ENCODE data around the gene CNOT8.

Gene CNOT8

DNA sequence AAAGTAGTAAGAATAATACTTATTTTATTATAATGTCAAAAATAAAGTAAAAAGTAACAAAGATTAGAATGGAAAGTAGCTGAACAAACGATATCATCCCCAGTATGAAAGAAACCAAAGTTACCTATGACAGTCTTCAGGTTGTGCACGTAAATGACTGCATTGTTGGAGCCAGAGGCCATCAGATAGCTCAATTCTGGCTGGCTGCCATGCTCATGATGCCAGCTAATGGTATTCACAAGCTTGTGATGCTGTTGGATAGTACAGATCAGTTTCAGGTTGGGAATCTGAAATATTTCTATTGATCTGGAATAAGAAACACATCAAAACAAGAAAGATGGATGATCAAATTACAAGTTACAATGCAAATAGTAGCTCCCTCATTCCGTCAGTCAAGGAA, 58.4 kb downstream of the CNOT8 start:
- H3K4me3 ChIP-seq (ENCODE audit: low read depth, low read length) = no peak overlapping the region

DNA sequence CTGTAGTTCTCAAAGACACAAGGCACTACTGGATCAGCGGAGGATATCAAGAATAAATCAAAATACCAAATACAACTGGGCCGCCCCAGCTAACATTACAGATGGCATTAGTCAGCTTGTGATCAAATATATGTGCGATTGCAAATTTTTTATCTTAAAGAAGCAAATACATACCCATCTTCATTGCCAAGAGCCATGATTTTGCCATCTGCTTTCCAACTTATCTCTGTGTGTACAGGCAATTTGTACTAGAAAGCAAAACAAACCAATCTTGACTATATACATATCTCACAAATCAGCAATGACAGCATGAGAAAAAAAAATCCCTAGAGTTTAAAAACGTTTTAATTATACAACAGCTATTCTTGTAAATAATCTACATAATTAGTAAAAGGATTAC, 59.3 kb downstream of the CNOT8 start:
- H3K4me3 ChIP-seq (ENCODE audit: low read depth, low read length) = no peak overlapping the region

DNA sequence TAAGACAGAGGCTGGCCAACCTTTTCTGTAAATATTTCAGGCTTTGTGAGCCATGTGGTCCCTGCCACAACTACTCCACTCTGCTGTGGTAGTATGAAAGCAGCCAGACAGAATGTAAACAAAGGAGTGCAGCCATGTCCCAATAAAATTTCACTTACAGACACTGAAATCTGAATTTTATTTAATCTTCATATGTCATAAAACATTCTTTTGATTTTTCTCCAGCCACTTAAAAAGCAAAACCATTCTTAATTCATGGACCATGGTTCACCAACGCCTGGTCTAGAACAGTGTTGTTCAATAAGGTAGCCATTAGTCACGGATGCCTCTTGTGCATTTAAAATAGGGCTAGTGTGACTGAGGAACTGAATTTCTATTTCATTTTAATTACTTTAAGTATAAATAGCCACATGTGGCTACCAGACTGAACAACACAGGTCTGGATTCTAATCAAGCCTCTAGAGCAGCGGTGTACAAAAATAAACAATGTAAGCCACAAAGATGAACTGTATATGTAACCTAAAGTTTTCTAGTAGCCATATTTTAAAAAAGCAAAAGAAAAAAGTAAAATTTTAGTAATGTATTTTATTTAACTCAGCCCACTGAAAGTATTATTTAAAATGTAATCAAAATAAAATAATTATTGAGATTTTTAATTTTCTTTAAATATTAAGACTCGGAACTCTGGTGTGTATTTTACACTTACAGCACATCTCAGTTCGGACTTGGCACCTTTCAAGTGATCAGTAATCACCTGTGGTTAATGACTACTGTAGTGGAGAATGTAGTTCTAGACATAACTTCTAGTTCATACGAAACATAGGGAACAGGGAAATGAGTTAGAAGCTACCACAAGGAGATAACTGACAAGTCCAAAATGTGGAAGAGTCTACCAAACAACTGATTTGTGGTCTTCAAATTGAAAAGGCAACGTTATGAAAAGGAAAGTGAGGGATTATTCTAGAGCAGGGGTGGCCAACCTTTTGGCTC, 65.3 kb downstream of the CNOT8 start:
- no peak overlapping the region for H3K4me3 ChIP-seq (ENCODE audit: low read depth, low read length)
